ENCODE results near the gene RTL10.

RTL10 gene

GRCh38 chr22:19821523-19822300, 33.0 kb downstream of the RTL10 start:
- DNase-seq: no peak

- DNase-seq: no peak
Observed at GRCh38 chr22:19820880-19821522, 33.7 kb downstream of the RTL10 start.

- no peak for DNase-seq
Observed at GRCh38 chr22:19819911-19820879, 34.5 kb downstream of the RTL10 start.

GRCh38 chr22:19819208-19819910, 35.3 kb downstream of the RTL10 start:
- DNase-seq: no peak

GRCh38 chr22:19818324-19819207, 36.1 kb downstream of the RTL10 start:
- DNase-seq: no peak

- DNase-seq: no peak
Observed at GRCh38 chr22:19816372-19817119, 38.1 kb downstream of the RTL10 start.

- no peak for DNase-seq
Observed at GRCh38 chr22:19815823-19816290, 38.8 kb downstream of the RTL10 start.

GRCh38 chr22:19815093-19815822, 39.4 kb downstream of the RTL10 start:
- no peak for DNase-seq

- no peak for DNase-seq
Observed at GRCh38 chr22:19814428-19814827, 40.2 kb downstream of the RTL10 start.

GRCh38 chr22:19812910-19813309, 41.8 kb downstream of the RTL10 start:
- no peak for DNase-seq

- no peak for DNase-seq
Observed at GRCh38 chr22:19811811-19812771, 42.6 kb downstream of the RTL10 start.

GRCh38 chr22:19811211-19811621, 43.5 kb downstream of the RTL10 start:
- no peak for DNase-seq

GRCh38 chr22:19810381-19811201, 44.1 kb downstream of the RTL10 start:
- no peak for DNase-seq

- no peak for DNase-seq
Observed at GRCh38 chr22:19809741-19810140, 44.9 kb downstream of the RTL10 start.

GRCh38 chr22:19808873-19809478, 45.7 kb downstream of the RTL10 start:
- no peak for DNase-seq

GRCh38 chr22:19807914-19808872, 46.5 kb downstream of the RTL10 start:
- DNase-seq: no peak

All from DMS 273 treated with DMSO at 0.1 percent for 48 hours (cell line).